NCI-H2107 treated with DMSO at 0.1 percent for 48 hours (cell line): Measurements from ENCODE around the gene ERH.

Source experiments
- DNase-seq: peaks from one replicate; lab custom pipeline; 2025; ENCODE audit not compliant: unreplicated experiment; lab: John Stamatoyannopoulos, UW

Gene ERH

DNA sequence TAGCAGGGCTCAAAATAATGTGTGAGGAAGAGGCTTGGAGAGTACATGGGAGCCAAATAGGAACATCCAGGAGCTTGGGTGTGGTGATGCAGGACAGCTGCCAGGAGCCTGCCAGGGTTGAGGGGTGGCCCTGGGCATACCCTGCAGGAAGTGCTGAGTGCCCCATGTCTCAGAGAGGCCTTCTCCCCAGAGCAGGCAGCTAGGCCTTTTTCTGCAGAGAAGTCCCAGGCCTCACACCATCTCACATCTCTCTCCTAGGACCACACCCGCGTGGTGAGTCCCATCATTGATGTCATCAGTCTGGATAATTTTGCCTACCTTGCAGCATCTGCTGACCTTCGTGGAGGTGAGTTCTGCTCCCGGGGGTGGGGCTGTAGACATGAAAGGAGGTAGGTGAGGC, 66.9 kb downstream of the ERH start:
- no peak for DNase-seq
